Activated naive CD8-positive, alpha-beta T cell treated with anti-CD3 and anti-CD28 coated beads, Interleukin-2, amount 50 U/mL, for 24 hours (primary cell): ENCODE measurements around the gene CFAP141.
A peak's percentile ranks its signal among the peaks of the same experiment; 100 is the strongest.

ENCODE experiments used
- ATAC-seq: fragments of 150-1000 bp; cut with Tn5 transposase; one replicate; pipeline ENCODE4 v1.10.0; 2021
- DNase-seq: peaks from one replicate; pipeline ENCODE4 v3.0.0; 2021
- H3K27ac Mint-ChIP-seq: one replicate; pipeline ENCODE4 v1.8.0; 2021; ENCODE audit warnings: mild to moderate bottlenecking, mixed read lengths
- H3K27me3 Mint-ChIP-seq: one replicate; pipeline ENCODE4 v1.8.0; 2021; ENCODE audit warnings: mixed read lengths
- H3K36me3 Mint-ChIP-seq: one replicate; pipeline ENCODE4 v1.8.0; 2021; ENCODE audit warnings: low read depth, mixed read lengths
- H3K4me1 Mint-ChIP-seq: one replicate; pipeline ENCODE4 v1.8.0; 2021; ENCODE audit warnings: mixed read lengths
- H3K4me3 Mint-ChIP-seq: one replicate; pipeline ENCODE4 v1.8.0; 2021; ENCODE audit warnings: mild to moderate bottlenecking, moderate library complexity, mixed read lengths
- H3K9me3 Mint-ChIP-seq: one replicate; pipeline ENCODE4 v1.8.0; 2021; ENCODE audit warnings: mixed read lengths

Gene CFAP141

GRCh38 chr1:154171223-154171583, 34.9 kb downstream of the CFAP141 start:
- Mint-ChIP-seq H3K4me3 (no peak overlapping the region), H3K4me1 (peaks cover 60% of the 10 kb centered on the region), H3K9me3 (no peaks in the 10 kb centered on the region), H3K36me3 (peaks cover 78% of the 10 kb centered on the region), H3K27ac (peak overlapping the region; percentile 96), H3K27me3 (no peaks in the 10 kb centered on the region)
- no peak for DNase-seq
- ATAC-seq = peak; percentile 8

GRCh38 chr1:154170547-154171222, 35.4 kb downstream of the CFAP141 start:
- DNase-seq (peak; percentile 48), ATAC-seq (peak; percentile 99)
- H3K4me1 Mint-ChIP-seq = peaks cover 55% of the 10 kb centered on the region
- H3K27me3 Mint-ChIP-seq = no peaks in the 10 kb centered on the region
- peak overlapping the region; percentile 96 for H3K27ac Mint-ChIP-seq
- H3K4me3 Mint-ChIP-seq = peak overlapping the region; percentile 55
- no peaks in the 10 kb centered on the region for H3K9me3 Mint-ChIP-seq
- peaks cover 78% of the 10 kb centered on the region for H3K36me3 Mint-ChIP-seq

- Mint-ChIP-seq H3K4me3 (no peak overlapping the region), H3K27me3 (no peaks in the 10 kb centered on the region), H3K4me1 (peaks cover 51% of the 10 kb centered on the region), H3K9me3 (no peaks in the 10 kb centered on the region), H3K36me3 (peaks cover 85% of the 10 kb centered on the region), H3K27ac (peak overlapping the region; percentile 46)
- ATAC-seq = no peak
- no peak for DNase-seq
Observed at GRCh38 chr1:154167461-154167860, 38.7 kb downstream of the CFAP141 start.

GRCh38 chr1:154166207-154166606, 39.9 kb downstream of the CFAP141 start:
- Mint-ChIP-seq H3K27me3 (no peaks in the 10 kb centered on the region), H3K9me3 (no peaks in the 10 kb centered on the region), H3K4me3 (no peak overlapping the region), H3K27ac (no peak overlapping the region), H3K4me1 (peaks cover 41% of the 10 kb centered on the region), H3K36me3 (peaks cover 84% of the 10 kb centered on the region)
- ATAC-seq = no peak
- no peak for DNase-seq

- H3K9me3 Mint-ChIP-seq = peaks cover 16% of the 10 kb centered on the region
- peaks cover 77% of the 10 kb centered on the region for H3K4me1 Mint-ChIP-seq
- ATAC-seq (no peak), DNase-seq (no peak)
- H3K36me3 Mint-ChIP-seq = peaks cover 87% of the 10 kb centered on the region
- H3K4me3 Mint-ChIP-seq = peak overlapping the region; percentile 64
- no peak overlapping the region for H3K27ac Mint-ChIP-seq
- no peaks in the 10 kb centered on the region for H3K27me3 Mint-ChIP-seq
Observed at GRCh38 chr1:154159554-154159953, 46.6 kb downstream of the CFAP141 start.

GRCh38 chr1:154158307-154159125, 47.6 kb downstream of the CFAP141 start:
- peaks cover 83% of the 10 kb centered on the region for H3K4me1 Mint-ChIP-seq
- H3K27ac Mint-ChIP-seq = peak overlapping the region; percentile 93
- DNase-seq (no peak), ATAC-seq (peak; percentile 1)
- peaks cover 16% of the 10 kb centered on the region for H3K9me3 Mint-ChIP-seq
- H3K27me3 Mint-ChIP-seq = no peaks in the 10 kb centered on the region
- peaks cover 85% of the 10 kb centered on the region for H3K36me3 Mint-ChIP-seq
- H3K4me3 Mint-ChIP-seq = peak overlapping the region; percentile 64

GRCh38 chr1:154157520-154158306, 48.4 kb downstream of the CFAP141 start:
- DNase-seq (peak; percentile 59), ATAC-seq (peak; percentile 98)
- peak overlapping the region; percentile 64 for H3K4me3 Mint-ChIP-seq
- peaks cover 16% of the 10 kb centered on the region for H3K9me3 Mint-ChIP-seq
- peaks cover 77% of the 10 kb centered on the region for H3K36me3 Mint-ChIP-seq
- peak overlapping the region; percentile 93 for H3K27ac Mint-ChIP-seq
- H3K27me3 Mint-ChIP-seq = no peaks in the 10 kb centered on the region
- peaks cover 80% of the 10 kb centered on the region for H3K4me1 Mint-ChIP-seq

- peaks cover 53% of the 10 kb centered on the region for H3K36me3 Mint-ChIP-seq
Observed at GRCh38 chr1:154155251-154155650, 50.9 kb downstream of the CFAP141 start.

GRCh38 chr1:154154534-154155191, 51.5 kb downstream of the CFAP141 start, which contains the start of gene NUP210L:
Gene NUP210L (minus strand): TSS chr1:154155073.
- ATAC-seq (no peak), DNase-seq (no peak)
- H3K36me3 Mint-ChIP-seq = peaks cover 47% of the 10 kb centered on the region
- peak within 1 kb of the TSS; percentile 76 for H3K27ac Mint-ChIP-seq
- peaks cover 8% of the 10 kb centered on the region for H3K9me3 Mint-ChIP-seq
- H3K4me1 Mint-ChIP-seq = peaks cover 63% of the 10 kb centered on the region
- no peak within 1 kb of the TSS for H3K4me3 Mint-ChIP-seq
- H3K27me3 Mint-ChIP-seq = no peaks in the 10 kb centered on the region

More at GRCh38 chr1:154155251-154155650, 50.9 kb downstream of the CFAP141 start:
- Mint-ChIP-seq H3K4me1 (peaks cover 67% of the 10 kb centered on the region), H3K27me3 (no peaks in the 10 kb centered on the region), H3K27ac (peak overlapping the region; percentile 56), H3K4me3 (no peak overlapping the region), H3K9me3 (peaks cover 12% of the 10 kb centered on the region)
- ATAC-seq = no peak
- no peak for DNase-seq

GRCh38 chr1:154154053-154154452, 52.1 kb downstream of the CFAP141 start:
- peaks cover 41% of the 10 kb centered on the region for H3K36me3 Mint-ChIP-seq
- ATAC-seq (no peak), DNase-seq (no peak)
- peak overlapping the region; percentile 76 for H3K27ac Mint-ChIP-seq
- peaks cover 56% of the 10 kb centered on the region for H3K4me1 Mint-ChIP-seq
- no peak overlapping the region for H3K4me3 Mint-ChIP-seq
- peaks cover 2% of the 10 kb centered on the region for H3K9me3 Mint-ChIP-seq
- H3K27me3 Mint-ChIP-seq = no peaks in the 10 kb centered on the region

- Mint-ChIP-seq H3K4me3 (no peak overlapping the region), H3K27ac (no peak overlapping the region), H3K9me3 (no peaks in the 10 kb centered on the region), H3K36me3 (peaks cover 18% of the 10 kb centered on the region), H3K27me3 (no peaks in the 10 kb centered on the region), H3K4me1 (peaks cover 34% of the 10 kb centered on the region)
- DNase-seq (no peak), ATAC-seq (no peak)
Observed at GRCh38 chr1:154151311-154151710, 54.8 kb downstream of the CFAP141 start.
